MM.1S (cell line): ENCODE results near the gene NOL4L.

Experiments used
- DNase-seq: peaks from one replicate; pipeline ENCODE4 v3.0.0-alpha.2; 2015
- H2AFZ ChIP-seq: fragments of 300-600 bp; sonication (generic); 2 replicates; pipeline ENCODE4 v1.6.0; 2016; ENCODE audit warnings: antibody characterized with exemption, low read length
- H3F3A ChIP-seq: fragments of 300-600 bp; sonication (generic); 2 replicates; pipeline ENCODE4 v1.6.1; 2016; ENCODE audit warnings: mild to moderate bottlenecking, antibody characterized with exemption, low read length, moderate library complexity, mixed read lengths; ENCODE audit not compliant: insufficient read depth
- H3K27ac ChIP-seq: fragments of 300-600 bp; sonication (generic); 2 replicates; pipeline ENCODE4 v1.5.1; 2016; ENCODE audit warnings: mild to moderate bottlenecking, low read length
- H3K27me3 ChIP-seq: fragments of 300-600 bp; sonication (generic); replicated peaks from 2 replicates; pipeline ENCODE4 v1.6.0; 2016; ENCODE audit warnings: low read length; ENCODE audit not compliant: insufficient read depth
- H3K36me3 ChIP-seq: fragments of 300-600 bp; sonication (generic); replicated peaks from 2 replicates; pipeline ENCODE4 v1.6.1; 2016; ENCODE audit warnings: mild to moderate bottlenecking, low read length, mixed read lengths; ENCODE audit not compliant: insufficient read depth
- H3K4me1 ChIP-seq: fragments of 300-600 bp; sonication (generic); 2 replicates; pipeline ENCODE4 v1.6.1; 2016; ENCODE audit warnings: low read length, mixed read lengths
- H3K4me2 ChIP-seq: fragments of 300-600 bp; sonication (generic); 2 replicates; pipeline ENCODE4 v1.6.0; 2016; ENCODE audit warnings: low read depth, low read length
- H3K4me3 ChIP-seq: fragments of 300-600 bp; sonication (generic); 2 replicates; pipeline ENCODE4 v1.5.1; 2016; ENCODE audit warnings: low read length, mixed read lengths
- H3K79me2 ChIP-seq: fragments of 300-600 bp; sonication (generic); 2 replicates; pipeline ENCODE4 v1.6.1; 2016; ENCODE audit warnings: mixed run types, low read length, mixed read lengths
- H3K9ac ChIP-seq: fragments of 300-600 bp; sonication (generic); 2 replicates; pipeline ENCODE4 v1.6.1; 2016; ENCODE audit warnings: low read length, mixed read lengths
- H3K9me2 ChIP-seq: fragments of 300-600 bp; sonication (generic); replicated peaks from 2 replicates; pipeline ENCODE4 v1.6.1; 2016; ENCODE audit warnings: mild to moderate bottlenecking, low read length, mixed read lengths; ENCODE audit not compliant: insufficient read depth
- H3K9me3 ChIP-seq: fragments of 300-600 bp; sonication (generic); replicated peaks from 2 replicates; pipeline ENCODE4 v1.6.1; 2016; ENCODE audit warnings: mild to moderate bottlenecking, low read length, mixed read lengths; ENCODE audit not compliant: insufficient read depth
- H4K20me1 ChIP-seq: fragments of 300-600 bp; sonication (generic); 2 replicates; pipeline ENCODE4 v1.6.1; 2016; ENCODE audit warnings: mild to moderate bottlenecking, low read length, moderate library complexity, mixed read lengths; ENCODE audit not compliant: insufficient read depth
- EZH2 ChIP-seq: fragments of 300-600 bp; sonication (generic); optimal IDR thresholded peaks from 2 replicates; pipeline ENCODE3; 2017; ENCODE audit warnings: low read depth, mild to moderate bottlenecking, antibody characterized with exemption, low read length, mixed read lengths
- EZH2phosphoT487 ChIP-seq: fragments of 300-600 bp; sonication (generic); IDR thresholded peaks from 2 replicates; pipeline ENCODE4 v1.6.1; 2018; ENCODE audit warnings: antibody characterized with exemption, low read length
- TF ChIP-seq, protein P1 (sequence below): fragments of 300-600 bp; sonication (generic); IDR thresholded peaks from 2 replicates; pipeline ENCODE4 v1.5.1; 2016; ENCODE audit warnings: antibody characterized with exemption, low read length, mixed read lengths

NOL4L gene

DNA sequence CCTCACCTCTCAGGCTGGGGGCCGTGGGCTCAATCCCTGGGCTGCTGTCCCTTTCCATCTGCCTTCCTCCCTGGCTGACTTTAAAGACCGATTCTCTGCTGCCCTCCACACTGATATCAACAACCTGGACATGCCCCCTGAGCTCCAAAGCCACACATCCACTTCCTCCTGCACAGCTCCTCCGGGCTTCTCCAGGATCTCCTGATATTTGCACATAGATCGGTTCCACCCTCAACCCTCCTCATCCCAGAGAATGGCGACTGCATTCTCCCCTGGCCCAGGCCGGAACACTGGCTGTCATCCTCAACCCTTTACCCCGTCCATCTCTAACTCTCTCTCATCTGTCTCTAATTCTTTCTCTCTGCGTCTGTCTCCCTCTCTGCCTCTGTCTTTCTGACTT is 21.0 kb upstream of the NOL4L start:
- no peak for DNase-seq
- Histone ChIP-seq H3K9ac (no peak overlapping the region), H3K4me3 (no peak overlapping the region), H3K36me3 (no peaks in the 10 kb centered on the region), H3K79me2 (no peaks in the 10 kb centered on the region), H3K9me3 (no peaks in the 10 kb centered on the region), H3F3A (no peaks in the 10 kb centered on the region), H3K4me1 (peaks cover 10% of the 10 kb centered on the region), H4K20me1 (no peaks in the 10 kb centered on the region), H3K27me3 (0 out of 2 replicates have a peak, but pooled peaks cover 14% of the 10 kb centered on the region), H3K4me2 (no peak overlapping the region), H3K27ac (no peak overlapping the region), H3K9me2 (no peaks in the 10 kb centered on the region), H2AFZ (no peak overlapping the region)
- no peak for TF ChIP-seq EZH2
- TF ChIP-seq, protein P1, sequence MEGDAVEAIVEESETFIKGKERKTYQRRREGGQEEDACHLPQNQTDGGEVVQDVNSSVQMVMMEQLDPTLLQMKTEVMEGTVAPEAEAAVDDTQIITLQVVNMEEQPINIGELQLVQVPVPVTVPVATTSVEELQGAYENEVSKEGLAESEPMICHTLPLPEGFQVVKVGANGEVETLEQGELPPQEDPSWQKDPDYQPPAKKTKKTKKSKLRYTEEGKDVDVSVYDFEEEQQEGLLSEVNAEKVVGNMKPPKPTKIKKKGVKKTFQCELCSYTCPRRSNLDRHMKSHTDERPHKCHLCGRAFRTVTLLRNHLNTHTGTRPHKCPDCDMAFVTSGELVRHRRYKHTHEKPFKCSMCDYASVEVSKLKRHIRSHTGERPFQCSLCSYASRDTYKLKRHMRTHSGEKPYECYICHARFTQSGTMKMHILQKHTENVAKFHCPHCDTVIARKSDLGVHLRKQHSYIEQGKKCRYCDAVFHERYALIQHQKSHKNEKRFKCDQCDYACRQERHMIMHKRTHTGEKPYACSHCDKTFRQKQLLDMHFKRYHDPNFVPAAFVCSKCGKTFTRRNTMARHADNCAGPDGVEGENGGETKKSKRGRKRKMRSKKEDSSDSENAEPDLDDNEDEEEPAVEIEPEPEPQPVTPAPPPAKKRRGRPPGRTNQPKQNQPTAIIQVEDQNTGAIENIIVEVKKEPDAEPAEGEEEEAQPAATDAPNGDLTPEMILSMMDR: no peak
- TF ChIP-seq EZH2phosphoT487: no peak

DNA sequence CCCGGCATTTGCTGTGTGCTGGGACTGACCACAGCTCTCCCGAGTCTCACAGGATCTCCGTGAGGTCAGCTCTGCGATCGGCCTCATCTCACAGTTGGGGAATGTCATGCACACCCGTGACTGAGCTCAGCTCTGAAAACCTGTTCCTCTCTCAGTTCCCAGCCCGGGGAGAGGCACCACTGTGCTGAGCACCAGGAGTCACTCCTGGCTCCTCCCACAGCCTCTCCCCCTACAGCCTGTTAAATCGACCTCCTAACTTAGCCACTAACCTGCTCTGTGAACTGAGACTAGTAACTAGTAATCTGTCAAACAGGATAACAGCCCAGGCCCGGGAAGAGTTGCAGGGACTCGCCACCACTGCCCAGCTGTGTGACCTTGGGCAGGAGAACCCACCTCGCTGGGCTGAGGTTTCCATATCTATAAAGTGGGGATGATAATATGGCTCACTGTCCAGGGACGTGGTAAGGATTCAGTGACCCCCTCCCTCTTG is 20.1 kb upstream of the NOL4L start:
- DNase-seq: no peak

DNA sequence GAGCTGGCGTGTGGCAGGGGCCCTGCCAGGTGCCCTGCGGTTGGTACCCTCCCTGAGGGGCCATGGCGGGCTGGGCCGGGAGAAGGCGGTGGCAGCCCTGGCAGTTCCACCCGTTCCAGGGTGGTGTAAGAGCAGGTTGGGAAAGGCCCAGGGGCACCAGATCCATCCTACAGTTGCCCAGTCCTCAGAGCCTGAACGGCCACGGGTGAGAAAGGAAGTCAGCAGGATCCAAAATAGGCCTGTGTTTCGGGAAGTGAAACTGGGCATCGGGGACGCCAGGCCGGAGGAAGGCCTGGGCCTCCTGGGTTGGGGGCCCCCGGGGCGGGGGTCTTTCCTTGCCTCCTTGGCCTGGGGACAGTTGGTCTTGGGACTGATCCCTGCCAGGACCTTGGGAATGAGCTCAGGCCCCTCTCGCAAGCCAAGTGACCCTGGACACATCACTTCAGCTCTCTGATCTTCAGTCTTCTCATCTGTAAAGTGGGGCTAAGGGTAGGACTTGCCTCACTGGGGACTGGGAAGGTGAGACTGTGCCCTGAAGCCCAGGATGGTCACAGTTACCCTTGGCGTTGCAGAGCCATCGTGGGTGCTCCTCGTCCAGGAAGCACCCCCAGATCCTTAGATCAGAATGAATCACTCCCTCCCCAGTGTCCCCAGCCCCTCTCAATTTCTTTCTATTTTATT is 18.1 kb upstream of the NOL4L start:
- Histone ChIP-seq H3K4me3 (no peak overlapping the region), H3K4me2 (peak overlapping the region; percentile 41; the same call in 1 of the 2 replicates), H3K79me2 (no peaks in the 10 kb centered on the region), H3K9ac (no peak overlapping the region), H2AFZ (peak overlapping the region; percentile 31; the same call in 1 of the 2 replicates), H3K9me3 (no peaks in the 10 kb centered on the region), H3K4me1 (peaks cover 10% of the 10 kb centered on the region), H3K27ac (no peak overlapping the region), H3K27me3 (0 out of 2 replicates have a peak, but pooled peaks cover 14% of the 10 kb centered on the region), H3K36me3 (no peaks in the 10 kb centered on the region), H3K9me2 (no peaks in the 10 kb centered on the region), H4K20me1 (no peaks in the 10 kb centered on the region), H3F3A (no peaks in the 10 kb centered on the region)
- no peak for DNase-seq
- TF ChIP-seq, protein P1: no peak
- TF ChIP-seq EZH2phosphoT487: no peak
- no peak for TF ChIP-seq EZH2

More for the DNA sequence above, 20.1 kb upstream of the NOL4L start:
- TF ChIP-seq EZH2phosphoT487 (no peak), EZH2 (no peak)
- TF ChIP-seq, protein P1: no peak
- H3F3A ChIP-seq: no peaks in the 10 kb centered on the region
- H3K27me3 ChIP-seq: 0 out of 2 replicates have a peak, but pooled peaks cover 14% of the 10 kb centered on the region
- H3K36me3 ChIP-seq: no peaks in the 10 kb centered on the region
- H3K27ac ChIP-seq: no peak overlapping the region
- no peak overlapping the region for H3K4me3 ChIP-seq
- no peaks in the 10 kb centered on the region for H3K9me3 ChIP-seq
- H4K20me1 ChIP-seq: no peaks in the 10 kb centered on the region
- no peaks in the 10 kb centered on the region for H3K9me2 ChIP-seq
- H3K4me2 ChIP-seq: no peak overlapping the region
- no peak overlapping the region for H2AFZ ChIP-seq
- H3K4me1 ChIP-seq: peaks cover 10% of the 10 kb centered on the region
- H3K9ac ChIP-seq: no peak overlapping the region
- no peaks in the 10 kb centered on the region for H3K79me2 ChIP-seq
